A673 (cell line): ENCODE results near the gene CUX1. TPM values are rescaled to one million over a fixed set of nuclear protein-coding genes. Genes with fewer than 3 reads are reported as not detected.
A peak's percentile ranks its signal among the peaks of the same experiment; 100 is the strongest.
"Not testable (repeated sequence)": the region's sequence is repeated elsewhere in the genome, so short reads cannot be mapped to it uniquely, and the experiment has no call there.

Source experiments
- BruUV-seq: library from RNA; stranded (reverse); fragments of 400-500 nt; replicated peaks from 2 replicates; lab custom pipeline; 2021; lab: Mats Ljungman, UMichigan
- CTCF ChIA-PET: fragments of 300-600 bp; sonication (Branson Sonifier 250); formaldehyde crosslinking; loops from one replicate; lab custom pipeline; 2022; ENCODE audit warnings: antibody characterized with exemption; lab: Charles Lee
- POLR2A ChIA-PET: fragments of 300-600 bp; sonication (Branson Sonifier 250); formaldehyde crosslinking; loops from one replicate; lab custom pipeline; 2022; ENCODE audit warnings: antibody characterized with exemption; ENCODE audit not compliant: low non-redundant PET; lab: Charles Lee
- DNase-seq: peaks from one replicate; pipeline ENCODE4 v3.0.0-alpha.2; 2015; ENCODE audit warnings: low spot score
- H3K27ac ChIP-seq: fragments of 200-600 bp; sonication (generic); 2 replicates; pipeline ENCODE4 v1.5.1; 2016; ENCODE audit warnings: mixed run types, low read depth, mild to moderate bottlenecking, mixed read lengths, antibody characterized with exemption, low read length; ENCODE audit not compliant: poor library complexity, severe bottlenecking
- H3K27me3 ChIP-seq: fragments of 200-600 bp; sonication (generic); replicated peaks from 2 replicates; pipeline ENCODE4 v1.6.1; 2017; ENCODE audit warnings: mixed run types, low read depth, mild to moderate bottlenecking, mixed read lengths, antibody characterized with exemption, low read length; ENCODE audit not compliant: insufficient read depth, poor library complexity
- H3K36me3 ChIP-seq: fragments of 200-600 bp; sonication (generic); 2 replicates; pipeline ENCODE4 v1.6.1; 2016; ENCODE audit warnings: mixed run types, mild to moderate bottlenecking, mixed read lengths, antibody characterized with exemption, low read length; ENCODE audit not compliant: insufficient read depth, poor library complexity, severe bottlenecking
- H3K4me1 ChIP-seq: fragments of 200-600 bp; sonication (generic); 2 replicates; pipeline ENCODE4 v1.6.1; 2017; ENCODE audit warnings: mixed run types, mild to moderate bottlenecking, mixed read lengths, antibody characterized with exemption, low read length; ENCODE audit not compliant: insufficient read depth, poor library complexity, severe bottlenecking
- H3K4me3 ChIP-seq: fragments of 200-600 bp; sonication (generic); 2 replicates; pipeline ENCODE4 v1.5.1; 2016; ENCODE audit warnings: low read depth, mixed run types, mild to moderate bottlenecking, mixed read lengths, low read length; ENCODE audit not compliant: poor library complexity, severe bottlenecking
- H3K9me3 ChIP-seq: fragments of 200-600 bp; sonication (generic); 2 replicates; pipeline ENCODE4 v1.6.1; 2016; ENCODE audit warnings: mixed run types, low read depth, mild to moderate bottlenecking, mixed read lengths, antibody characterized with exemption, low read length; ENCODE audit not compliant: poor library complexity, severe bottlenecking
- EZH2 ChIP-seq: fragments of 200-600 bp; sonication (generic); IDR thresholded peaks from 2 replicates; pipeline ENCODE4 v1.6.1; 2017; ENCODE audit warnings: borderline replicate concordance, low read depth, mild to moderate bottlenecking, mixed read lengths, antibody characterized with exemption, low read length; ENCODE audit not compliant: poor library complexity, severe bottlenecking
- intact Hi-C: fragments of 100-400 bp; cut with micrococcal nuclease; formaldehyde crosslinking; loops from one replicate; pipeline ENCODE4 v1.10.0; 2022; ENCODE audit not compliant: unreplicated experiment
- total RNA-seq: library from RNA; stranded (reverse); gene quantifications from 2 replicates; pipeline ENCODE4 v1.2.3, GENCODE V29; 2021
- TF ChIP-seq, protein P1 (sequence below): fragments of 300-800, 200-600 bp; sonication (generic); conservative IDR thresholded peaks from 2 replicates; pipeline ENCODE4 v1.5.1; 2017; ENCODE audit warnings: low read depth, mild to moderate bottlenecking, antibody characterized with exemption, low read length, moderate library complexity, mixed read lengths

CUX1 gene
- total RNA-seq, 1 experiment from 2014 or later, result 49.4 TPM

DNA sequence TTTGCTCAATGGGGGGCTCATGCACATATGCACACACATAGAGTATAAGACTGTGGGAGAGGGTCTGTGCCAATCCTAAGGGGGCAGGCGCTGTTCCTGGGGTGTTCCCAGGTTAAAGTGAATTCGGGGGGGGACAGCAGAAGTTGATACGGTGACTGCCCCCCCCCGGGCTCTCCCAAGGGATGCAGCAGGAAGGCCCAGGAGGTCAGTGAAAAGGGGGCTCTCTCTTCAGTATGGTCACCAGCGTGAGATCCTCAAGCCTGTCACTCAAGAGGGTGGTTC lies 506.4 kb downstream of the CUX1 start:
- H3K27me3 ChIP-seq, result no peaks in the 10 kb centered on the region
- TF ChIP-seq, protein P1, sequence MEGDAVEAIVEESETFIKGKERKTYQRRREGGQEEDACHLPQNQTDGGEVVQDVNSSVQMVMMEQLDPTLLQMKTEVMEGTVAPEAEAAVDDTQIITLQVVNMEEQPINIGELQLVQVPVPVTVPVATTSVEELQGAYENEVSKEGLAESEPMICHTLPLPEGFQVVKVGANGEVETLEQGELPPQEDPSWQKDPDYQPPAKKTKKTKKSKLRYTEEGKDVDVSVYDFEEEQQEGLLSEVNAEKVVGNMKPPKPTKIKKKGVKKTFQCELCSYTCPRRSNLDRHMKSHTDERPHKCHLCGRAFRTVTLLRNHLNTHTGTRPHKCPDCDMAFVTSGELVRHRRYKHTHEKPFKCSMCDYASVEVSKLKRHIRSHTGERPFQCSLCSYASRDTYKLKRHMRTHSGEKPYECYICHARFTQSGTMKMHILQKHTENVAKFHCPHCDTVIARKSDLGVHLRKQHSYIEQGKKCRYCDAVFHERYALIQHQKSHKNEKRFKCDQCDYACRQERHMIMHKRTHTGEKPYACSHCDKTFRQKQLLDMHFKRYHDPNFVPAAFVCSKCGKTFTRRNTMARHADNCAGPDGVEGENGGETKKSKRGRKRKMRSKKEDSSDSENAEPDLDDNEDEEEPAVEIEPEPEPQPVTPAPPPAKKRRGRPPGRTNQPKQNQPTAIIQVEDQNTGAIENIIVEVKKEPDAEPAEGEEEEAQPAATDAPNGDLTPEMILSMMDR, result no peak
- TF ChIP-seq EZH2, result no peak
- BruUV-seq, result no TSS peak
- no peaks in the 10 kb centered on the region for H3K36me3 ChIP-seq
- no peak for DNase-seq
- peaks cover 7% of the 10 kb centered on the region for H3K4me1 ChIP-seq
- H3K27ac ChIP-seq, result no peak overlapping the region
- CTCF ChIA-PET, result no interaction called here
- no peak overlapping the region for H3K4me3 ChIP-seq
- intact Hi-C loops, result no loop called here
- POLR2A ChIA-PET, result no interaction called here
- no peaks in the 10 kb centered on the region for H3K9me3 ChIP-seq

DNA sequence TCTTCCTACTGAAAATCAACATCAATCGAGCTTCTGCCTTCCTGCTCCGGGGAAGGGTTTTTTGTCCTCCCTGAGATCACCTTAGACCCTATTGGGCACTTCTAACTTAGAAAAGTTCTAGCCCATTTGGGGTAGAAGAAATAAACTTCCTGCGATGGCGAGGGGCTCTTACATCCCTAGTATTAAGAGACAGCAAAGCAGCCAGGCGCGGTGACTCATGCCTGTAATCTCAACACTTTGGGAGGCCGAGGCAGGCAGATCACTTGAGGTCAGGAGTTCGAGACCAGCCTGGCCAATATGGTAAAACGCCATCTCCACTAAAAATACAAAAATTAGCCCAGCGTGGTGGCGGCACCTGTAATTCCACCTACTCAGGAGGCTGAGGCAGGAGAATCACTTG lies 507.7 kb downstream of the CUX1 start:
- POLR2A ChIA-PET, H3K4me1 ChIP-seq, H3K4me3 ChIP-seq, H3K36me3 ChIP-seq, intact Hi-C loops, DNase-seq, H3K9me3 ChIP-seq, CTCF ChIA-PET, H3K27me3 ChIP-seq, H3K27ac ChIP-seq, BruUV-seq: not testable (repeated sequence)

DNA sequence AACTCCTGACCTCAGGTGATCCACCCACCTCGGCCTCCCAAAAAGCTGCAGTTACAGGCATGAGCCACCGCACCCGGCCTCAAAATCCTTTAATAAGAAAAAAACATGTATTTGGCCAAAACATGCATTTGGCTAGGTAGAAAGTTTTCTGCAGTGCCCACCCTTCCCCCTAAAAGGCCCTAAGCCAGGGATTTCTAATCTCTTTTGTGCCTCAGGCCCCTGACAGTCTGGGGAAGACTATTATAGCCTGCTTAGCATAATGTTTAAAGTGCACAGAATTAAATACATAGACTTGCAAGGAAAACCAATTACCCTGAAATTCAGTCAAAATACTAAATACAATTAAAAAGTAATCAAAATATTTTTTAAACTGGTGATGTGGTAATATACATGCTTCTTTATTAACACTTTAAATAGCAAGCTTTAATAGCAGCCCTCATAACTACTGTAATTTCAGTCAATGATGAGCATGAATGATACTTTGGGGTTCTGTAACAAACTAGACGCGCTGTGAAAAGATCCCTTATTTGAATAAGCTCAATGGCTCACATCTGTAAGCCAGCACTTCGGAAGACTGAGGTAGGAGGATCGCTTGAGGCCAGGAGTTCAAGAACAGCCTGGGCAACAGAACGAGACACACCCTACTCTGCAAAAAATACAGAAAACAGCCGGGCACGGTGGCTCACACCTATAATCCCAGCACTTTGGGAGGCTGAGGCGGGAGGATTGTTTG lies 508.9 kb downstream of the CUX1 start:
- CTCF ChIA-PET, result no interaction called here

DNA sequence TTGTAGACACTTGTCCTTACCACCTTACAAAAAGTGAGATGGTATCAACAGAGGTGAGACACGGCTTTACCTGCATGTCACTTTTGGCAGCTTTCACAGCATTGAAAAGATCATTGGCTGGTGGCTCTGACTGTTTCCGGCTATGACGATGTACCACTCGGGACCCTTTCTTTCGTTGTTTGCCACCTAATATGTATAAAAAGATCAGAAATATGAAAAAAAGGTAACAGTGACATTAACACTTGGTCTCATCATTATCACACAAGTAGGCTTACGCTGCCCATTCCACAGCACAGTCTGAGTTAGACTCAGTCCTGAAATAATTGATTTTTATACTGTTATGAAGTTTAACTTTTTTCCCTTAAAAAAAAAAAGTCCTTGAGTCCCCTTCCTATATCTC lies 509.8 kb downstream of the CUX1 start:
- H3K4me1 ChIP-seq, H3K36me3 ChIP-seq, intact Hi-C loops, H3K9me3 ChIP-seq, DNase-seq, CTCF ChIA-PET, H3K27me3 ChIP-seq, H3K27ac ChIP-seq, BruUV-seq, H3K4me3 ChIP-seq, POLR2A ChIA-PET: not testable (repeated sequence)

More for the DNA sequence above, 508.9 kb downstream of the CUX1 start:
- TF ChIP-seq, protein P1, result no peak
- TF ChIP-seq EZH2, result no peak
- intact Hi-C loops, result no loop called here
- BruUV-seq, result no TSS peak
- DNase-seq, result peak; percentile 47
- H3K4me3 ChIP-seq, result no peak overlapping the region
- H3K36me3 ChIP-seq, result no peaks in the 10 kb centered on the region
- H3K27ac ChIP-seq, result no peak overlapping the region
- peaks cover 7% of the 10 kb centered on the region for H3K4me1 ChIP-seq
- H3K9me3 ChIP-seq, result no peaks in the 10 kb centered on the region
- no peaks in the 10 kb centered on the region for H3K27me3 ChIP-seq
- POLR2A ChIA-PET, result no interaction called here

DNA sequence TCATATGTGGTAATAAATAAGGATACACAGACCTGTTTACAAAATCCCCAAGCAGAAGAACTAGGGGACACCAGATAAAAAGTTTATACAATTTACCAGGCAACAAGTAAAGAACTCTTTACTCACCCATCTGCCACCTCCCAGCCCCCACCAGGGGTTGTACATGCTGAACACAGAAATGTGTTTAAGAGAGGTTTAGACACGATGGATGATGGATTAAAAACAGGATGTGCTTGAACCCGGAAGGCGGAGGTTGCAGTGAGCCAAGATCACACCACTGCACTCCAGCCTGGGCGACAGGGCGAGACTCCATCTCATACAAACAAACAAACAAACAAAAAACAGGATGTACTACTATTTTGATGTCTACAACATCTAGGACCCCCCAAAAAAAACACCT lies 511.4 kb downstream of the CUX1 start:
- H3K36me3 ChIP-seq, H3K4me1 ChIP-seq, H3K4me3 ChIP-seq, DNase-seq, intact Hi-C loops, CTCF ChIA-PET, H3K9me3 ChIP-seq, H3K27ac ChIP-seq, H3K27me3 ChIP-seq, BruUV-seq, POLR2A ChIA-PET: not testable (repeated sequence)

DNA sequence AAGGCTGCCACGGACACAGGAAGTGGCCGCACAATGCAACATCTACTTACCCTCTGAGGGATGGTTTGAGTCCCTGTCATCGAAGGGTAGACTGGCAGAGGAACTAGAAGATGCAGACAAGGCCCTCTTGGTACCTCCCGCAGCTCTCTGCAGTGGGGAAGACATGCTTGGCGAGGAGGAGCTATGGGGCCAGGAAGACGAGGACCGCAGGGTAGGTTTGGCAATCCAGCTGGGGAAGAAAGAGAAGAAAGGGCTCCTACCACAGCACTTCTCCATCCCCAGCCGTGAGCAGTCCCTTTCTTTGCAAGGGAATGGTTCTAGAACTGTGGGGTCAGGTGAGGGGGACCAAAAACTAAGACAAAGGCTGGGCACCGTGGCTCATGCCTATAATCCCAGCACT lies 511.9 kb downstream of the CUX1 start:
- H3K36me3 ChIP-seq, H3K4me1 ChIP-seq, H3K27me3 ChIP-seq, BruUV-seq, DNase-seq, CTCF ChIA-PET, intact Hi-C loops, POLR2A ChIA-PET, H3K9me3 ChIP-seq, H3K27ac ChIP-seq, H3K4me3 ChIP-seq: not testable (repeated sequence)
